Liver (tissue), 3 donors: ENCODE results near the gene KLHDC7B.

Experiments used
- RAD21 ChIP-seq, 2 donors: IDR thresholded peaks; 2 replicates each; pipeline ENCODE4 v1.6.1; 2016; ENCODE audit warnings: antibody characterized with exemption in 2 of 2, mild to moderate bottlenecking in 2 of 2
- TF ChIP-seq, protein P1 (sequence below): fragments of 150-350 bp; IDR thresholded peaks from 2 replicates; pipeline ENCODE4 v1.5.1; 2017; ENCODE audit warnings: improper control_type of control experiment, low read depth, low read length; ENCODE audit not compliant: missing input control
- donor health status: healthy.
- donor health status: healthy.

DNA sequence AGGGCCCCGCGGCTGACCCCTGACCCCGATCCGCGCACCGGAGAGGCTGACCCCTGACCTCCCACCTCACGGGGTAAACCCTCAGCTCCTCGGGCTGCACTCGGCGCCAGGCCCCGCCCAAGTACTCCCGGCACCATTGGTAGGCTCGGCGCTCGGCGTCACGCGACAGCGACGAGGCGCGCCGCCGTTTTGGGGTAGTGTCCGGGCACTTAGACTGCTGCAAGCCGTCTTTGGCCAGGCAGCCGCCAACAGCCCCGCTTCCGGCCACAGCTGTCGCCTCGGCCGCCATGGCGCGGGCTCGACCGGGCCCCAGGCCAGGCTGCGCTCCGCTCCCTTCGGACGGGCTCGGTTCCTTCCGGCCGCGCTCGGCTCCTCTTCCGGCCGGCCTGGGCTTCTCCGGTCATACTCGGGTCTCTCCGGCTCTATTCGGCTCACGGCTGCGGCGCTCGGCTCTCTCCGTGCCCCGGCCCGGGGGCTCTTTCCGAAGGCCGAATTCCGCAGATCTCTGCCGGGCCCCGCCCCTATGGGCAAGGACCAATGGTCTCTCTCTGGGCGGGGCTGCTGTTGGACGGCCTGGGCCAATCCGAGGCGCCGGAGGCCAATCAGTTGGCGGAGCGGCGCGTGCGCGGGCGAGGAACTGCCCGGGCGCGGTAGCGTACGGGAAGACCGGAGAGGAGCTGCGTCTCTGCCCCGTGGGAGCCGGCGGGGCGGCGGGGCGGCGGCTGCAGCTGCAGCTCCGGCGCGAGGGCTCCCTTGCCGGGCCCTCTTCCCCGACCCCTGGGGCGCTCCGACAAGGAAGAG lies 37.0 kb downstream of the KLHDC7B start, which contains the start of gene CHKB:
- TF ChIP-seq, protein P1, sequence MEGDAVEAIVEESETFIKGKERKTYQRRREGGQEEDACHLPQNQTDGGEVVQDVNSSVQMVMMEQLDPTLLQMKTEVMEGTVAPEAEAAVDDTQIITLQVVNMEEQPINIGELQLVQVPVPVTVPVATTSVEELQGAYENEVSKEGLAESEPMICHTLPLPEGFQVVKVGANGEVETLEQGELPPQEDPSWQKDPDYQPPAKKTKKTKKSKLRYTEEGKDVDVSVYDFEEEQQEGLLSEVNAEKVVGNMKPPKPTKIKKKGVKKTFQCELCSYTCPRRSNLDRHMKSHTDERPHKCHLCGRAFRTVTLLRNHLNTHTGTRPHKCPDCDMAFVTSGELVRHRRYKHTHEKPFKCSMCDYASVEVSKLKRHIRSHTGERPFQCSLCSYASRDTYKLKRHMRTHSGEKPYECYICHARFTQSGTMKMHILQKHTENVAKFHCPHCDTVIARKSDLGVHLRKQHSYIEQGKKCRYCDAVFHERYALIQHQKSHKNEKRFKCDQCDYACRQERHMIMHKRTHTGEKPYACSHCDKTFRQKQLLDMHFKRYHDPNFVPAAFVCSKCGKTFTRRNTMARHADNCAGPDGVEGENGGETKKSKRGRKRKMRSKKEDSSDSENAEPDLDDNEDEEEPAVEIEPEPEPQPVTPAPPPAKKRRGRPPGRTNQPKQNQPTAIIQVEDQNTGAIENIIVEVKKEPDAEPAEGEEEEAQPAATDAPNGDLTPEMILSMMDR = no peak
- peak; percentile 13 to 37 for TF ChIP-seq RAD21 (IDR thresholded peaks at IDR 0.05)
